ENCODE data around the gene SFMBT2.

- TF ChIP-seq GATA3 (IDR thresholded peaks at IDR 0.05; ENCODE audit: low read depth, low read length) (no peak), GATA2 (IDR thresholded peaks at IDR 0.05; ENCODE audit: low read depth, low read length) (no peak)
Observed at GRCh38 chr10:7391748-7392147, 19.1 kb downstream of the SFMBT2 start.
